ENCODE results near the gene CST9. TPM values are rescaled to one million over a fixed set of nuclear protein-coding genes. Genes with fewer than 3 reads are reported as not detected.

CST9 gene
- total RNA-seq, 2 donors from 2014 or later = not detected

DNA sequence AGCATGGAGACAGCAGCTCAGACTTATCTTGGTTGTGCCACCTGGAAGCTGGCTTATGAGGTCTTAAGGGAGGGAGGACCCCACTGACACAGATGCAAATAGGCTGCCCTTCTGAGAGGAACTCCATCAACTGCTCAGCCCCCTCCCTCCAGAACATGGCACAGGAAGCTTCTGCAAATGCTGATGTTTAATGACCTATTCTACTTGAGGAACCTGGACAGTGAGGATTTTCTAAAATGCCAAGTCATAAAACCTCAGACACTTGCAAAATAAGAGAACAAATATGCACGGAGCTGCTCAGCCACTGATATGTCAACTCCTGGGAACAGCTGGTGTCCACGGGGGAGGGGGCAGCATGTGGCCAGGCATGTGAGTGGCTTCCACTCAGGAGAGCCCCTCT is 3.5 kb downstream of the CST9 start:
- Histone ChIP-seq H3K27ac (no peak overlapping the region), H3K27me3 (replicated peaks; ENCODE audit: insufficient read depth) (no peaks in the 10 kb centered on the region), H3K36me3 (no peaks in the 10 kb centered on the region), H3K4me3 (no peak overlapping the region), H3K9me3 (no peaks in the 10 kb centered on the region), H3K4me1 (ENCODE audit: control insufficient read depth in 1 of 2, low read depth in 2 of 2) (peaks cover 0 to 9% of the 10 kb centered on the region in 2 donors)
- no peak for DNase-seq (ENCODE audit: low spot score)
- ATAC-seq (ENCODE audit: insufficient number of reproducible peaks, low FRiP score, low read depth) = no peak
- TF ChIP-seq CTCF (IDR thresholded peaks at IDR 0.05) = no peak

DNA sequence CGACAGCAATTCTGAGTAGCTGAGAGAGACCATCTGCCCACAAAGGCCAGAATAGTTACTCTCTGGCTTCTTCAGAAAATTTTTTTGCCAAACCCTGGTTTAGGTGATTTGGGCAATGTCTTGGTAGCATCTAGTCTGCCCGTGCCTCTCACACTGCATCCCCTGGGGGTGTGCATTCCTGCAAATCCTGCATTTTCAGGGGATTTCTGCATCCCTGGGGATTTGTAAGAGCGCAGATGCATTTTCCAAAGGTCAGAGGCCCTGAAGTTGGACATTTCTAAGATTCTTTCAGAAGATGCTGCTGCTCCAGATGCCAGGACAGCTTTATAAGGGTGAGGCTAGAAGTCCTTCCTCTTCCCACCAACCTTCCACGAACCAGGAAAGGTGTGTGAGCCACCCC is 4.0 kb downstream of the CST9 start:
- no peaks in the 10 kb centered on the region for H3K36me3 ChIP-seq
- DNase-seq (ENCODE audit: low spot score) = no peak
- ATAC-seq (ENCODE audit: insufficient number of reproducible peaks, low FRiP score, low read depth) = no peak
- peaks cover 0 to 4% of the 10 kb centered on the region in 2 donors for H3K4me1 ChIP-seq (ENCODE audit: control insufficient read depth in 1 of 2, low read depth in 2 of 2)
- TF ChIP-seq CTCF (IDR thresholded peaks at IDR 0.05) = no peak
- H3K27me3 ChIP-seq (replicated peaks; ENCODE audit: insufficient read depth) = no peaks in the 10 kb centered on the region
- no peak overlapping the region for H3K4me3 ChIP-seq
- no peaks in the 10 kb centered on the region for H3K9me3 ChIP-seq
- H3K27ac ChIP-seq = no peak overlapping the region

GRCh38 chr20:23598481-23598880 is 7.2 kb downstream of the CST9 start:
- Histone ChIP-seq H3K36me3 (no peaks in the 10 kb centered on the region), H3K9me3 (no peaks in the 10 kb centered on the region), H3K27ac (no peak overlapping the region), H3K4me3 (no peak overlapping the region), H3K27me3 (replicated peaks; ENCODE audit: insufficient read depth) (no peaks in the 10 kb centered on the region), H3K4me1 (ENCODE audit: control insufficient read depth in 1 of 2, low read depth in 2 of 2) (no peaks in the 10 kb centered on the region)
- ATAC-seq (ENCODE audit: insufficient number of reproducible peaks, low FRiP score, low read depth) (no peak), DNase-seq (ENCODE audit: low spot score) (no peak)
- TF ChIP-seq CTCF (IDR thresholded peaks at IDR 0.05) = no peak

DNA sequence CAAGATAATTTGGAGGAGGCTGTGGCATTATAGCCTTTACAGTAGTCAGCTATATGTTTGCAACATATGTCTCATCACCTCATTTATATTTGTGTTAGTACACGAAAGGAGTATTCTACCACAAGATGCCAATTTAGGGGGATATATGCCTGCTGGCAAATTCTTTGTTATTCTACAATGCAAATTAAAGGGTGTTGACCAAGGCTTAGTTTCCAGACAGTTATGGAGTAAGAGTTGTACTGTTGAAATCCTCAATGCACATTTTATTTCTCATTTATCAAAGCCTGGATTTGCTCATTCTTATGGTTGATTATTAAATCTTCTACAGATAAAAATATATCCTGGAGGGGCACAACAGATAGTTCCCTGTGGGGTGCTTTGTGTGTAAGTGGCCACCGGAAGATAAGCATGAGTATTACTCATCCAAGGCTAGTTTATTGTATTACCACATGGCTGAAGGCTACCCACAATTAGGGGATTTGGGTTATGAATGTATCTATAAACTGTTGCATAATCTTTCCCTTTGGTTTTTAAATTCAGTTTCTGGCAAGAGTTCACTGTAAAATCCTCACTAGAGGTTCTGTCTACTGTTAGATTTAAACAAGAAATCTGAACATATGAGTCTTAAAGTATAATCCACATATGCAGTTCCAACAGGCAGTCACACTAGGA is 9.0 kb downstream of the CST9 start:
- ATAC-seq (ENCODE audit: insufficient number of reproducible peaks, low FRiP score, low read depth) = no peak
- no peak for TF ChIP-seq CTCF (IDR thresholded peaks at IDR 0.05)
- DNase-seq (ENCODE audit: low spot score) = no peak
- Histone ChIP-seq H3K4me3 (no peak overlapping the region), H3K36me3 (no peaks in the 10 kb centered on the region), H3K27me3 (replicated peaks; ENCODE audit: insufficient read depth) (no peaks in the 10 kb centered on the region), H3K4me1 (ENCODE audit: control insufficient read depth in 1 of 2, low read depth in 2 of 2) (no peaks in the 10 kb centered on the region), H3K27ac (no peak overlapping the region), H3K9me3 (no peaks in the 10 kb centered on the region)

DNA sequence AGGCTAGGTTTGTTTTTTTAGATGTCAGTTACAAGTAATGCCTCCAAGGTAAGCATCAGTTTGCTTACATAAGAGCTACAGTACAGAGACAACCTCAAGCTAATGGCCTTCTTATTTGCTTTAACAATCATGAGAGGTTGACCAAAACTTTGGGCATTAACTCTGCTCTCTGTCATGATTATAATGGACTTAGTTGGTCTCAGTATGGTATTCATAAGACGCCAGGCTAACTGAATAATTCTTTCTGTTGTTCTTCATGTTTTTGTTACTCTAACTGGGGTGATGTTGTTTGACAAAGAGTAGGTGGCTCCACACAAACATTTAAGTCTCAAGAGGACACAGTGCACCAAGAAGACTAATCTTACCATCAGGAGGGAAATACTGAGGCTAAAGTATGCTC is 9.8 kb downstream of the CST9 start:
- Histone ChIP-seq H3K9me3 (no peaks in the 10 kb centered on the region), H3K4me3 (no peak overlapping the region), H3K27ac (no peak overlapping the region), H3K36me3 (no peaks in the 10 kb centered on the region), H3K4me1 (ENCODE audit: control insufficient read depth in 1 of 2, low read depth in 2 of 2) (no peaks in the 10 kb centered on the region), H3K27me3 (replicated peaks; ENCODE audit: insufficient read depth) (no peaks in the 10 kb centered on the region)
- no peak for DNase-seq (ENCODE audit: low spot score)
- no peak for ATAC-seq (ENCODE audit: insufficient number of reproducible peaks, low FRiP score, low read depth)
- TF ChIP-seq CTCF (IDR thresholded peaks at IDR 0.05) = no peak
